ENCODE data around the gene CA5A. TPM values are rescaled to one million over a fixed set of nuclear protein-coding genes. Genes with fewer than 3 reads are reported as not detected.
"Not testable (repeated sequence)": the region's sequence is repeated elsewhere in the genome, so short reads cannot be mapped to it uniquely, and the experiment has no call there.

The CA5A gene
- total RNA-seq, 4 donors from 2014 or later = not detected

- TF ChIP-seq POLR2AphosphoS5 (IDR thresholded peaks at IDR 0.05) (no peak), EP300 (IDR thresholded peaks at IDR 0.05) (no peak), POLR2A (IDR thresholded peaks at IDR 0.05) (no peak), CTCF (IDR thresholded peaks at IDR 0.05) (no peak)
- no peaks in the 10 kb centered on the region for H3K9me3 ChIP-seq
- 78% methylated on average over 9 of the region's 20 CpGs for WGBS
- H3K27ac ChIP-seq = no peak overlapping the region
- no peak overlapping the region for H3K4me3 ChIP-seq
- no peaks in the 10 kb centered on the region for H3K36me3 ChIP-seq
- H3K27me3 ChIP-seq = no peaks in the 10 kb centered on the region
- DNase-seq (ENCODE audit: low spot score in 2 of 2) = no peak
- peaks cover 14% of the 10 kb centered on the region for H3K4me1 ChIP-seq
Observed at GRCh38 chr16:87897521-87898505, 38.5 kb downstream of the CA5A start.

GRCh38 chr16:87896924-87897520 lies 39.3 kb downstream of the CA5A start:
- not testable (repeated sequence) for H3K27me3 ChIP-seq; H3K36me3 ChIP-seq; H3K9me3 ChIP-seq; DNase-seq (ENCODE audit: low spot score in 2 of 2); H3K27ac ChIP-seq; H3K4me3 ChIP-seq
- H3K4me1 ChIP-seq = peaks cover 14% of the 10 kb centered on the region
- WGBS = 83% methylated on average over 8 of the region's 16 CpGs

- H3K27me3 ChIP-seq; H3K4me3 ChIP-seq; DNase-seq (ENCODE audit: low spot score in 2 of 2); H3K27ac ChIP-seq; H3K9me3 ChIP-seq; H3K36me3 ChIP-seq: not testable (repeated sequence)
- H3K4me1 ChIP-seq = peaks cover 14% of the 10 kb centered on the region
- 66% methylated on average over 17 of the region's 17 CpGs for WGBS
Observed at GRCh38 chr16:87896176-87896890, 40.0 kb downstream of the CA5A start.

GRCh38 chr16:87895641-87896141 lies 40.6 kb downstream of the CA5A start:
- Histone ChIP-seq H3K4me1 (peaks cover 14% of the 10 kb centered on the region), H3K4me3 (no peak overlapping the region), H3K36me3 (no peaks in the 10 kb centered on the region), H3K9me3 (no peaks in the 10 kb centered on the region), H3K27me3 (no peaks in the 10 kb centered on the region), H3K27ac (no peak overlapping the region)
- WGBS = 63% methylated on average over 10 of the region's 10 CpGs
- DNase-seq (ENCODE audit: low spot score in 2 of 2) = no peak
- TF ChIP-seq CTCF (IDR thresholded peaks at IDR 0.05) (no peak), POLR2A (IDR thresholded peaks at IDR 0.05) (no peak), POLR2AphosphoS5 (IDR thresholded peaks at IDR 0.05) (no peak), EP300 (IDR thresholded peaks at IDR 0.05) (no peak)

GRCh38 chr16:87894005-87894404 lies 42.3 kb downstream of the CA5A start:
- not testable (repeated sequence) for H3K4me3 ChIP-seq; H3K36me3 ChIP-seq; H3K9me3 ChIP-seq; H3K27ac ChIP-seq; DNase-seq (ENCODE audit: low spot score in 2 of 2); H3K27me3 ChIP-seq
- 27% methylated on average over 4 of the region's 4 CpGs for WGBS
- H3K4me1 ChIP-seq = peaks cover 14% of the 10 kb centered on the region

- Histone ChIP-seq H3K4me3 (no peak overlapping the region), H3K4me1 (peaks cover 13% of the 10 kb centered on the region), H3K36me3 (no peaks in the 10 kb centered on the region), H3K27me3 (no peaks in the 10 kb centered on the region), H3K27ac (no peak overlapping the region), H3K9me3 (no peaks in the 10 kb centered on the region)
- DNase-seq (ENCODE audit: low spot score in 2 of 2) = no peak
- WGBS = 93% methylated on average over 15 of the region's 21 CpGs
- no peak for TF ChIP-seq POLR2AphosphoS5 (IDR thresholded peaks at IDR 0.05)
- TF ChIP-seq CTCF (IDR thresholded peaks at IDR 0.05) = no peak
- TF ChIP-seq POLR2A (IDR thresholded peaks at IDR 0.05) = no peak
- TF ChIP-seq EP300 (IDR thresholded peaks at IDR 0.05) = no peak
Observed at GRCh38 chr16:87891764-87892163, 44.6 kb downstream of the CA5A start.

- not testable (repeated sequence) for H3K9me3 ChIP-seq; DNase-seq (ENCODE audit: low spot score in 2 of 2); H3K4me1 ChIP-seq; H3K27ac ChIP-seq; H3K27me3 ChIP-seq; H3K36me3 ChIP-seq; H3K4me3 ChIP-seq
- WGBS = 87% methylated on average over 10 of the region's 10 CpGs
Observed at GRCh38 chr16:87889762-87890161, 46.6 kb downstream of the CA5A start.

GRCh38 chr16:87888346-87888745 lies 48.0 kb downstream of the CA5A start:
- not testable (repeated sequence) for H3K4me1 ChIP-seq; DNase-seq (ENCODE audit: low spot score in 2 of 2); H3K36me3 ChIP-seq; H3K9me3 ChIP-seq; H3K27ac ChIP-seq; H3K4me3 ChIP-seq
- 73% methylated on average over 3 of the region's 7 CpGs for WGBS
- H3K27me3 ChIP-seq = peaks cover 11% of the 10 kb centered on the region

GRCh38 chr16:87887931-87888330 lies 48.4 kb downstream of the CA5A start:
- not testable (repeated sequence) for H3K4me3 ChIP-seq; H3K4me1 ChIP-seq; H3K27ac ChIP-seq; H3K9me3 ChIP-seq; H3K36me3 ChIP-seq; DNase-seq (ENCODE audit: low spot score in 2 of 2)
- whole genome bisulfite sequencing = 70% methylated on average over 8 of the region's 8 CpGs
- H3K27me3 ChIP-seq = peaks cover 12% of the 10 kb centered on the region

Data from suprapubic skin (tissue), 4 donors.